ENCODE measurements around the gene PPARA.

Gene PPARA

DNA sequence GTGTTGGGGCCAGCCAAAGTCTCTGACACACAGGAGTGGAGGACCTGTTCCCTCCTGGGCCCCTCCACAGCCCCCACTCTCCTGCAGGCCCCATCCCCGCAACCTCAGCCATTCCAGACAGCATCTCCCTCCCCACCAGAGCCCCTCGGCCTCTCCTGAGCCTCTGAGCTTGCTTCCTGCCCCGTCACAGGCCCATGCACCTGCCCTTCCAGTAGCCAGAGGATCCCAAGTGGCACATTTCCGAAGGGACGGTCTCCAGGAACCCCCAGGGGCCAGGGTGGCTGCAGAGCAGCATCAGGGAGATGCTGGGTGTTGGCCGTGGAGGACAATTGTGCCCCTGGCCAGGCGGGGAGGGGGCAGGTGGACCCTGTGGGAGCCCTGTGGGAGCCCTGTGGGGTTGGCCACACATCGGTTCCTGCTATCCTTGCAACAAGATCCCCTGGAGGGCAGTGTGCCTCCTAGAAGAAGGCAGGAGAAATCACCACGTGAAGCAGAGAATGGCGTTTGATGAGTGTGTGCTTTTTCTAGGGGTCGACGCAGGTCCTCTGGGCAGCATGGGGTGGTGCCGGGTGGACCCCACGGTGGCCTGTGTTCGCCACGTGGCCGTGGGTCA, 45.3 kb upstream of the PPARA start:
- H3K27ac ChIP-seq (ENCODE audit: low read depth, low read length, poor library complexity, severe bottlenecking), result no peak overlapping the region
- no peak overlapping the region for H2AFZ ChIP-seq (ENCODE audit: low read length)
- no peaks in the 10 kb centered on the region for H3K9me2 ChIP-seq (ENCODE audit: low read depth, low read length)
- H3K79me2 ChIP-seq (ENCODE audit: insufficient read depth, low read length), result no peaks in the 10 kb centered on the region
- TF ChIP-seq, protein P1, sequence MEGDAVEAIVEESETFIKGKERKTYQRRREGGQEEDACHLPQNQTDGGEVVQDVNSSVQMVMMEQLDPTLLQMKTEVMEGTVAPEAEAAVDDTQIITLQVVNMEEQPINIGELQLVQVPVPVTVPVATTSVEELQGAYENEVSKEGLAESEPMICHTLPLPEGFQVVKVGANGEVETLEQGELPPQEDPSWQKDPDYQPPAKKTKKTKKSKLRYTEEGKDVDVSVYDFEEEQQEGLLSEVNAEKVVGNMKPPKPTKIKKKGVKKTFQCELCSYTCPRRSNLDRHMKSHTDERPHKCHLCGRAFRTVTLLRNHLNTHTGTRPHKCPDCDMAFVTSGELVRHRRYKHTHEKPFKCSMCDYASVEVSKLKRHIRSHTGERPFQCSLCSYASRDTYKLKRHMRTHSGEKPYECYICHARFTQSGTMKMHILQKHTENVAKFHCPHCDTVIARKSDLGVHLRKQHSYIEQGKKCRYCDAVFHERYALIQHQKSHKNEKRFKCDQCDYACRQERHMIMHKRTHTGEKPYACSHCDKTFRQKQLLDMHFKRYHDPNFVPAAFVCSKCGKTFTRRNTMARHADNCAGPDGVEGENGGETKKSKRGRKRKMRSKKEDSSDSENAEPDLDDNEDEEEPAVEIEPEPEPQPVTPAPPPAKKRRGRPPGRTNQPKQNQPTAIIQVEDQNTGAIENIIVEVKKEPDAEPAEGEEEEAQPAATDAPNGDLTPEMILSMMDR (IDR thresholded peaks at IDR 0.05; ENCODE audit: low read length), result no peak
- TF ChIP-seq EZH2 (IDR thresholded peaks at IDR 0.05; ENCODE audit: borderline replicate concordance, low read length), result no peak
- no peak overlapping the region for H3K9ac ChIP-seq (ENCODE audit: low read length)
- H3K9me3 ChIP-seq (ENCODE audit: low read length), result no peaks in the 10 kb centered on the region
- H3K36me3 ChIP-seq (ENCODE audit: insufficient read depth, low read length), result peaks cover 24% of the 10 kb centered on the region
- H3K4me3 ChIP-seq (ENCODE audit: low read depth, low read length, poor library complexity, severe bottlenecking), result no peak overlapping the region
- H3K27me3 ChIP-seq (ENCODE audit: insufficient read depth, low read length), result no peaks in the 10 kb centered on the region
- H3K4me1 ChIP-seq (ENCODE audit: insufficient read depth, low read length, severe bottlenecking), result no peaks in the 10 kb centered on the region
- H3K4me2 ChIP-seq (ENCODE audit: low read length), result no peak overlapping the region
- no peaks in the 10 kb centered on the region for H4K20me1 ChIP-seq (ENCODE audit: insufficient read depth, low read length)
- no peaks in the 10 kb centered on the region for H3F3A ChIP-seq (ENCODE audit: insufficient read depth, low read length)

DNA sequence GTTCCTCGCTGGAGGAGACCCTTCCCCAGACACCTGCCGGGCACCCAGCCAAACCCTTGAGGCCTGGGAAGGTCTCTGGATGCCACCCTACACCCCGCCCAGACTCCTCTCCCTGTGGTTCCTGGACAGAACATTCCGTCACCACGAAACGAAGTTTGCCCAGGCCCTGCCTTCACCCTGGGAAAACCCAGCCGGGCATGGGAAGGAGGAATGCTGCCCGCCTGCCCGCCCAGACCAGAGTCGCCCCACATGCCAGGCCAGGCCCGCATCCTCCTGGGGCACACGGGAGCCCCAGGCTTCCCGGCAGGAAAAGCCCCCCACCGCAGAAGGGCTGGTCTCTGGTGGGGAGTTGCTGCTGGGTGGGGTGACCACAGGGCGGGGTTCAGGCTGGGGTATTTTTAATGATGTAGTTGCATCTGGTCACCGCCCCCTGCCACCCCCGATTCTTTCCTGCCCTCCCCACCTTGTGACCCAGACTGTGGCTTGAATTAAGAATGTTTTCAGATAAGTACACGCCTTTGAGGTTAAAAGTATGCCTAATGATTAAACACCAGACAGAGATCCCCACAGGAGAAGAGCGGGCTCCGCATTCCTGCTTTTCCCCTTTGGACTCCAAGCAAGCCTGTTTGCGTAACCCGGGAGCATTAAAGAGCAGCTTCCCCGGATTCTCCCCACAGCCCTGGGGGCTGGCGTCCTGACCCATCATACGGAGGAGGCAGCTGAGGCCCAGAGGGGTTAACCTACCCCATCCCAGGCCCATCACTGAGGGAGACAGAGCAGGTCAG, 44.6 kb upstream of the PPARA start:
- no peak overlapping the region for H3K4me2 ChIP-seq (ENCODE audit: low read length)
- H3K9ac ChIP-seq (ENCODE audit: low read length), result no peak overlapping the region
- H3K4me3 ChIP-seq (ENCODE audit: low read depth, low read length, poor library complexity, severe bottlenecking), result no peak overlapping the region
- H4K20me1 ChIP-seq (ENCODE audit: insufficient read depth, low read length), result no peaks in the 10 kb centered on the region
- no peaks in the 10 kb centered on the region for H3K79me2 ChIP-seq (ENCODE audit: insufficient read depth, low read length)
- no peaks in the 10 kb centered on the region for H3K4me1 ChIP-seq (ENCODE audit: insufficient read depth, low read length, severe bottlenecking)
- no peaks in the 10 kb centered on the region for H3K9me3 ChIP-seq (ENCODE audit: low read length)
- no peaks in the 10 kb centered on the region for H3K27me3 ChIP-seq (ENCODE audit: insufficient read depth, low read length)
- H2AFZ ChIP-seq (ENCODE audit: low read length), result no peak overlapping the region
- TF ChIP-seq, protein P1 (IDR thresholded peaks at IDR 0.05; ENCODE audit: low read length), result no peak
- no peak for TF ChIP-seq EZH2 (IDR thresholded peaks at IDR 0.05; ENCODE audit: borderline replicate concordance, low read length)
- no peaks in the 10 kb centered on the region for H3K9me2 ChIP-seq (ENCODE audit: low read depth, low read length)
- no peaks in the 10 kb centered on the region for H3F3A ChIP-seq (ENCODE audit: insufficient read depth, low read length)
- H3K36me3 ChIP-seq (ENCODE audit: insufficient read depth, low read length), result peaks cover 23% of the 10 kb centered on the region
- H3K27ac ChIP-seq (ENCODE audit: low read depth, low read length, poor library complexity, severe bottlenecking), result no peak overlapping the region

DNA sequence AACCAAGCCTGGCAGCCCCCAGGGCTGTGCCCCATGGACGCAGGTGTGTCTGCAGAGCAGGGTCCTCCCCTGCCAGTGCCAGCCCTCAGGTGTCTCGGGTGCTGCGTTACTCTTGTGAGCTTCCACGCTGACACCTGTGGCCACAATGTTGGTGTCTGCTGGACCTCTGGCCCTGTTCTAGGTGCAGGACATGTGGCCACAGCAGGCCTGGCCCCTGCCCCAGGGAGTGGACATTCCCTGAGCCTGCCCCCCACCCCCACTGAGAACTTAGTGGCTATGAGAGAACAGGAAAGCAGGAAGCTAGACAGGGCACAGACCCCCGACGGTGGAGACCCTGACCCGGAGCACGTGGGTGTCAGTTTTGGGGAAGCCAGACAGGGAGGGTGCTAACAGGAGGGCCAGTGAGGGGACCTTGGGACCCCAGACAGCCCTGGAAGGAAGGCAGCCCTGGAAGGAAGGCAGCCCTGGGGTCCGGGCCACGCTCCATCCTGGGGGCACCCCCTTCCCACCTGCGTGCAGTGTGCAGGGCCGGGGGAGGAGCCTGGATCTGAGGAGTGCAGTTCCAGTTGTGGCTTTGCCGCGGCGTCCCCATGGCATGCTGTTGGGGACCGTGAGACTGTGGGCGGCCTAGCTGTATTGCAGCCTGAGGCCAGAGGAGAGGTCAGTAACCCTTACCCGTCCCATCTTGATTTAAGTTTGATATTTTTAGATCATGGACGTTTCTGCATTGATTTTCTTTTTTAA, 43.9 kb upstream of the PPARA start:
- no peak overlapping the region for H3K4me3 ChIP-seq (ENCODE audit: low read depth, low read length, poor library complexity, severe bottlenecking)
- H3F3A ChIP-seq (ENCODE audit: insufficient read depth, low read length), result no peaks in the 10 kb centered on the region
- no peaks in the 10 kb centered on the region for H4K20me1 ChIP-seq (ENCODE audit: insufficient read depth, low read length)
- H3K79me2 ChIP-seq (ENCODE audit: insufficient read depth, low read length), result no peaks in the 10 kb centered on the region
- no peak for TF ChIP-seq EZH2 (IDR thresholded peaks at IDR 0.05; ENCODE audit: borderline replicate concordance, low read length)
- TF ChIP-seq, protein P1 (IDR thresholded peaks at IDR 0.05; ENCODE audit: low read length), result no peak
- H2AFZ ChIP-seq (ENCODE audit: low read length), result no peak overlapping the region
- peaks cover 21% of the 10 kb centered on the region for H3K36me3 ChIP-seq (ENCODE audit: insufficient read depth, low read length)
- H3K9me3 ChIP-seq (ENCODE audit: low read length), result no peaks in the 10 kb centered on the region
- no peak overlapping the region for H3K27ac ChIP-seq (ENCODE audit: low read depth, low read length, poor library complexity, severe bottlenecking)
- no peak overlapping the region for H3K9ac ChIP-seq (ENCODE audit: low read length)
- H3K27me3 ChIP-seq (ENCODE audit: insufficient read depth, low read length), result no peaks in the 10 kb centered on the region
- H3K4me1 ChIP-seq (ENCODE audit: insufficient read depth, low read length, severe bottlenecking), result no peaks in the 10 kb centered on the region
- no peak overlapping the region for H3K4me2 ChIP-seq (ENCODE audit: low read length)
- no peaks in the 10 kb centered on the region for H3K9me2 ChIP-seq (ENCODE audit: low read depth, low read length)

All from OCI-LY1 (cell line).